Right atrium auricular region (tissue), 2 donors: ENCODE results near the gene CALN1. TPM values are rescaled to one million over a fixed set of nuclear protein-coding genes. Genes with fewer than 3 reads are reported as not detected.

Source experiments
- DNase-seq: peaks from one replicate; pipeline ENCODE4 v3.0.0-alpha.2; 2019; ENCODE audit warnings: low spot score
- H3K27ac ChIP-seq, 2 donors: fragments of 200-600 bp; sonication (generic); 1 replicate in 1 of 2; 2 replicates in 1 of 2; pipeline ENCODE4 v1.5.1; 2016 to 2019
- H3K27me3 ChIP-seq, 2 donors: fragments of 200-600 bp; sonication (generic); one replicate each; pipeline versions ENCODE4 v1.5.1 to v1.6.0; 2017 to 2019
- H3K36me3 ChIP-seq: fragments of 200-600 bp; sonication (generic); one replicate; pipeline ENCODE4 v1.5.1; 2016
- H3K4me1 ChIP-seq, 2 donors: fragments of 200-600 bp; sonication (generic); one replicate each; pipeline versions ENCODE4 v1.5.1 to v1.6.0; 2017 to 2019
- H3K4me3 ChIP-seq, 2 donors: fragments of 200-600 bp; sonication (generic); 1 replicate in 1 of 2; 2 replicates in 1 of 2; pipeline ENCODE4 v1.5.1; 2017 to 2019; ENCODE audit warnings: mild to moderate bottlenecking in 1 of 2, moderate library complexity in 1 of 2
- H3K9me3 ChIP-seq, 2 donors: fragments of 200-600 bp; sonication (generic); one replicate each; pipeline ENCODE4 v1.5.1; 2019
- CTCF ChIP-seq, 2 donors: fragments of 200-600 bp; sonication (generic); IDR thresholded peaks; one replicate each; pipeline ENCODE4 v1.5.1; 2019; ENCODE audit warnings: antibody characterized with exemption in 2 of 2
- total RNA-seq, 2 donors: library from RNA; depleted of rRNA; stranded (reverse); fragments of >200 nt; gene quantifications; one replicate each; pipeline ENCODE4 v1.1.0, GENCODE V29; 2016

Gene CALN1
- total RNA-seq, 2 donors from 2014 or later, result not detected

- TF ChIP-seq CTCF (IDR thresholded peaks at IDR 0.05), result no peak
- no peaks in the 10 kb centered on the region for H3K4me1 ChIP-seq
- no peak for DNase-seq
- H3K36me3 ChIP-seq, result no peaks in the 10 kb centered on the region
- peaks cover 0 to 5% of the 10 kb centered on the region in 2 donors for H3K27me3 ChIP-seq
- no peak overlapping the region for H3K4me3 ChIP-seq
- peaks cover 0 to 13% of the 10 kb centered on the region in 2 donors for H3K9me3 ChIP-seq
- H3K27ac ChIP-seq, result no peak overlapping the region
Observed at GRCh38 chr7:71753236-71753635, 658.9 kb downstream of the CALN1 start.

GRCh38 chr7:71752171-71752935 is 659.8 kb downstream of the CALN1 start:
- Histone ChIP-seq H3K4me1 (no peaks in the 10 kb centered on the region), H3K36me3 (no peaks in the 10 kb centered on the region), H3K27ac (no peak overlapping the region), H3K4me3 (no peak overlapping the region), H3K27me3 (peaks cover 0 to 5% of the 10 kb centered on the region in 2 donors), H3K9me3 (peaks cover 0 to 4% of the 10 kb centered on the region in 2 donors)
- DNase-seq, result no peak
- TF ChIP-seq CTCF (IDR thresholded peaks at IDR 0.05), result peak; percentile 29 to 73

GRCh38 chr7:71750290-71750689 is 661.8 kb downstream of the CALN1 start:
- no peak for TF ChIP-seq CTCF (IDR thresholded peaks at IDR 0.05)
- H3K4me1 ChIP-seq, result no peaks in the 10 kb centered on the region
- peaks cover 0 to 5% of the 10 kb centered on the region in 2 donors for H3K27me3 ChIP-seq
- peaks cover 0 to 2% of the 10 kb centered on the region in 2 donors for H3K9me3 ChIP-seq
- H3K36me3 ChIP-seq, result no peaks in the 10 kb centered on the region
- DNase-seq, result no peak
- H3K27ac ChIP-seq, result no peak overlapping the region
- H3K4me3 ChIP-seq, result no peak overlapping the region

GRCh38 chr7:71746006-71746405 is 666.1 kb downstream of the CALN1 start:
- DNase-seq, result no peak

GRCh38 chr7:71740174-71740560 is 672.0 kb downstream of the CALN1 start:
- H3K9me3 ChIP-seq, result no peaks in the 10 kb centered on the region
- H3K36me3 ChIP-seq, result no peaks in the 10 kb centered on the region
- TF ChIP-seq CTCF (IDR thresholded peaks at IDR 0.05), result no peak

More at GRCh38 chr7:71746006-71746405, 666.1 kb downstream of the CALN1 start:
- H3K36me3 ChIP-seq, result no peaks in the 10 kb centered on the region
- TF ChIP-seq CTCF (IDR thresholded peaks at IDR 0.05), result no peak
- H3K4me3 ChIP-seq, result no peak overlapping the region
- no peak overlapping the region for H3K27ac ChIP-seq
- no peaks in the 10 kb centered on the region for H3K4me1 ChIP-seq
- no peaks in the 10 kb centered on the region for H3K27me3 ChIP-seq
- peaks cover 0 to 2% of the 10 kb centered on the region in 2 donors for H3K9me3 ChIP-seq

More at GRCh38 chr7:71740174-71740560, 672.0 kb downstream of the CALN1 start:
- no peaks in the 10 kb centered on the region for H3K27me3 ChIP-seq
- no peak overlapping the region for H3K4me3 ChIP-seq
- H3K4me1 ChIP-seq, result no peaks in the 10 kb centered on the region
- H3K27ac ChIP-seq, result no peak overlapping the region
- DNase-seq, result no peak
